WI38 (cell line): ENCODE measurements around the gene SSH3.

Experiments used
- H3K4me3 ChIP-seq: 2 replicates; pipeline ENCODE4 v1.5.1; 2011; ENCODE audit warnings: low read depth, mild to moderate bottlenecking, control low read depth, low read length
- CTCF ChIP-seq: IDR thresholded peaks from 2 replicates; pipeline ENCODE4 v1.5.1; 2012; ENCODE audit warnings: low read depth, mild to moderate bottlenecking, control low read depth, low read length

SSH3 gene

DNA sequence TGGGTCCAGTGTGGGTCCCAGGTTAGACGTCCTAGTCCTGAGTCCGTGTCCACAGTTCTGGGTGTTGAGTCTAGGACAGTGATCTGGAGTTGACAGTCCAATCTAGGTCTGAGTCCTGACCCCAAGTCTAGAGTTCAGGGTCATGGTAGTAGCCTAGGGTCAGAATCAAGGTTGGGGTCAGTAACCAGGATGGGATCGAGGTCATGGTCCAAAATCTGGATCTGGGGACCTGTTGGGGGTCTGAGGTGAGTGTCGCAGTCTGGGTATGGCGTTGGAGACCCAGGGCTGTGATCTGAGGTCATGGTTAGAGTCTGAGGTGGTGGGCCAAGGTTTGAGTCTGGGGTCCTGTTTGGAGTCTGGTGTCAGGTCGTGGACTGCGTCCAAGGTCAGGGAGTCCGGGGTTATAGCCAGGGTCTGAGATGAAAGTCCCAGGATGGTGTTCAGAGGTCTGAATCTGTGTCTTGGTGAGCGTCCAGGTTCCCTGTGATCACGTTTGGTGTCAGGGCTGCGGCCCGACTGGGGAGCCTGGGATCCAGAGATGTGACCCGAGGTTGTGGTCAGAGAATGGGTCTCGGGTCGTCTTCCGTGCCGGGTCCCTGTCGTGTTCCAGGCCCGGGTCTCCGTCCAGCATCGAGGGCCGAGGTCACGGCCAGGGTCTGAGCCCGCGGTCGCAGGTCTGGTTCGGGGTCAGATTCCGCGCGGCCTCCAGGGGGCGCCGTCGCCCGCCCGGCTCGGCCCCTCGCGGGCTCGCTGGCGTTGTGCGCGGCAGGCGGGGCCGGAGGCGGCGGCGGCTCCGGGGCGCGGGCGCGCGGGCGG is 37.5 kb upstream of the SSH3 start:
- peak; percentile 44; the same call in 1 of the 2 replicates for TF ChIP-seq CTCF
- H3K4me3 ChIP-seq, result peak overlapping the region; percentile 31; the same call in 1 of the 2 replicates

DNA sequence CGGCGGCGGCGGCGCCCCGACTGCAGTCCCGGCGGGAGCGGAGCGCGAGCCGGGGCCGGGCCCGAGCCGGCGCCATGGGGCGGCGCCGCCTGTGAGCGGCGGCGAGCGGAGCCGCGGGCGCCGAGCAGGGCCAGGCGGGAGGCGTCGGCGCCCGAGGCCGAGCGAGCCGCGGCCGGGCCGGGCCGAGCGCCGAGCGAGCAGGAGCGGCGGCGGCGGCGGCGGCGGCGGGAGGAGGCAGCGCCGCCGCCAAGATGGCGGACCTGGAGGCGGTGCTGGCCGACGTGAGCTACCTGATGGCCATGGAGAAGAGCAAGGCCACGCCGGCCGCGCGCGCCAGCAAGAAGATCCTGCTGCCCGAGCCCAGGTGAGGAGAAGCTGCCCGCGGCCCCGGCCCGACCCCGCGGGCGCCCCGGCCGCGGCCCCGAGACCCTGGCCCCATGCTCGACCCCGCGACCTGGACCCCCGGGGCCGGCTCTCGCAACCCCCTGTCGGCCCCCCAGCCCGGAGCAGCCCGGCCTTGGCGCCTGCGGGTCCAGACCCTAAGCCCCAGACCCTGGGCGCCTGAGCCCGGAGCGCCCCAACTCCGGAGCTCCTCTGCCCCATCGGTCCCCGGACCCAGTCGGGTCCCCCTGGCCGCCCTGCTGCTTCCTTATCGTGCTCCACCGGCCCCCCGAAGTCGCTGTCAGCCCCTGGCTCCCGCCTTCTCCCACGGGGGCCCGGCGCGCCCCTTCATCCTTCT is 36.7 kb upstream of the SSH3 start, which contains the start of gene GRK2:
Gene GRK2, plus strand, starts transcription at position 25 of the 739 bp plus-strand sequence. Its CDS starts 227 bp downstream, at position 252.
- TF ChIP-seq CTCF, result no peak
- H3K4me3 ChIP-seq, result peak within 1 kb of the TSS; percentile 84

GRCh38 chr11:67267188-67268080 is 35.9 kb upstream of the SSH3 start:
- peak overlapping the region; percentile 84 for H3K4me3 ChIP-seq
- no peak for TF ChIP-seq CTCF

DNA sequence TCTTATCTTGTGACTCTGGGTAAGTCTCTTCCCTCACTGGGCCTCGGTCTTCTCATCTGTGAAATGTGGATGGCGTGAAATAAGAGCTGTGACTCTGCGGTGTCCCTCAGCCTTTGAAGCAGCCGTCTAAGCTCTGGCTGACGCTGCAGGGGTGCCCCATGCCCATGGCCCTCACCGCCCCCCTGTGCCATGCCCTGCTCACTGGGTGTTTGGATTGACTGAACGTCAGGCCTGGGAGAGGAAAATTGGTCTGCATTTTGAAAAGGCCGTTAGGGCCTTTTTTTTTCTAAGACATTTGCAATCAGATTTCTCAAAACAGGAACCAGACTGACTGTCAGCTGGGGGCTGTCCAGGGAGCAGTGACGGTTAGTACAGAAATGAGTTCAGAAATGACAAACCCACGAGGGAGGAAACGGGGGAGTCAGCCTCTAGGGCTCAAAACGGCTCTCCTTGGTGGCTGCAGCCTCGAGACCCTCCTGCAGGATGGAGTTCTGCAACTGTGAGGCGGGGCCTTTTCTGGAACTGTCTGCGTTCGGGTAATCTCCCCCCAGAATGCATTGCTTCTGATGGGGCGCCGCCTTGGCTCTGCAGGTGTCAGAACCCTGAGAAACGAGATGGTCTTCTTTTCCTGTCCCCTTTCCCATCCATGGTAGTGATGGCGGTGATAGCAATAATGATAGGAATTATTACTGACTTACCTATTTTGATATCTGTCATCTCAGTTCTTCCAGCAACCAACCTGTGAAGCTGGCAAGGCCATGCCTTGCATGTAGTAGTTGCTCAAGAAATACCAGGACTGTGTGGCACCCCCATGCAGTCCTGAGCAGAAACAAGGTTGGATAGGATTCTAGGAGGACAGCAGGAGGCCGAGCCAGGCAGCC is 35.0 kb upstream of the SSH3 start:
- TF ChIP-seq CTCF, result no peak

DNA sequence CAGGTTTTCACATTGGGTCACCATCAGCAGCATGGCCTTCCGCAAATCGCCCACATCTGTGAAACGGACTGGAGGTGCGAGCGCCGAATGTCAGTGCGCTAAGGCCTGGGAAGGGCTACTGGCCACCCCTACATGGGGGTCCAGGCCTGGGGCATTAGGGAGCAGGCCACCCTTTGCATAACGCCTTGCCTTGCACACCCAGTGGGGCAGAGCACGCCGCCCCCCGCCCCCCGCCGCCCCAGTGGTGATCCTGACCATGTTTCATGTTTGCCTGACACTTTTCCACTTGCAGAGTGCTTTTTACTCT is 34.4 kb upstream of the SSH3 start:
- H3K4me3 ChIP-seq, result no peak overlapping the region
- TF ChIP-seq CTCF, result no peak

More for the DNA sequence above, 35.0 kb upstream of the SSH3 start:
- no peak overlapping the region; the same call in 1 of the 2 replicates for H3K4me3 ChIP-seq
